ENCODE data around the gene C1orf174. TPM values are rescaled to one million over a fixed set of nuclear protein-coding genes. Genes with fewer than 3 reads are reported as not detected.

Gene C1orf174
- total and polyA plus RNA-seq, 12 donors = 7.5 to 13.4 (median 10.9) TPM

DNA sequence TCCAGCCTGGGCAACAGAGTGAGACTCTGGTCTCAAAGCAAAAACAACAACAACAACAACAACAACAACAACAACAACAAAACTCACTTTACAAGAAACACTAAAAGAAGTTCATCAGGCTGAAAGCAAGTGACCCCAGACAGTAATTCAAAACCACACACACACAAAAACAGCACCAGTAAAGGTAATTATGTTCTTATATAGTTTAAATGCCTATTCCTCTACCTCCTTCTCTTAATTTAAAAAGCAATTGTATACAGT is 1.7 kb downstream of the C1orf174 start:
- intact Hi-C loops (cut with DNase I) = loop anchor here in 1 of 10 donors (5.0 kb wide), 1 partner anchor 41 kb away; the partner anchor contains the start of genes CEP104 and DFFB
- H3K9me3 ChIP-seq = peaks cover 0 to 24% (median 13%) of the 10 kb centered on the region in 11 donors
- DNase-seq (no peak), ATAC-seq (no peak)
- H3K27ac ChIP-seq = no peak overlapping the region
- no peak overlapping the region for H3K4me3 ChIP-seq
- H3K4me1 ChIP-seq = peaks cover 0 to 20% (median 9%) of the 10 kb centered on the region in 9 donors
- H3K27me3 ChIP-seq = no peaks in the 10 kb centered on the region
- peaks cover 0 to 17% (median 0%) of the 10 kb centered on the region in 9 donors for H3K36me3 ChIP-seq
- TF ChIP-seq, protein P1, sequence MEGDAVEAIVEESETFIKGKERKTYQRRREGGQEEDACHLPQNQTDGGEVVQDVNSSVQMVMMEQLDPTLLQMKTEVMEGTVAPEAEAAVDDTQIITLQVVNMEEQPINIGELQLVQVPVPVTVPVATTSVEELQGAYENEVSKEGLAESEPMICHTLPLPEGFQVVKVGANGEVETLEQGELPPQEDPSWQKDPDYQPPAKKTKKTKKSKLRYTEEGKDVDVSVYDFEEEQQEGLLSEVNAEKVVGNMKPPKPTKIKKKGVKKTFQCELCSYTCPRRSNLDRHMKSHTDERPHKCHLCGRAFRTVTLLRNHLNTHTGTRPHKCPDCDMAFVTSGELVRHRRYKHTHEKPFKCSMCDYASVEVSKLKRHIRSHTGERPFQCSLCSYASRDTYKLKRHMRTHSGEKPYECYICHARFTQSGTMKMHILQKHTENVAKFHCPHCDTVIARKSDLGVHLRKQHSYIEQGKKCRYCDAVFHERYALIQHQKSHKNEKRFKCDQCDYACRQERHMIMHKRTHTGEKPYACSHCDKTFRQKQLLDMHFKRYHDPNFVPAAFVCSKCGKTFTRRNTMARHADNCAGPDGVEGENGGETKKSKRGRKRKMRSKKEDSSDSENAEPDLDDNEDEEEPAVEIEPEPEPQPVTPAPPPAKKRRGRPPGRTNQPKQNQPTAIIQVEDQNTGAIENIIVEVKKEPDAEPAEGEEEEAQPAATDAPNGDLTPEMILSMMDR (IDR thresholded peaks at IDR 0.05) = no peak

DNA sequence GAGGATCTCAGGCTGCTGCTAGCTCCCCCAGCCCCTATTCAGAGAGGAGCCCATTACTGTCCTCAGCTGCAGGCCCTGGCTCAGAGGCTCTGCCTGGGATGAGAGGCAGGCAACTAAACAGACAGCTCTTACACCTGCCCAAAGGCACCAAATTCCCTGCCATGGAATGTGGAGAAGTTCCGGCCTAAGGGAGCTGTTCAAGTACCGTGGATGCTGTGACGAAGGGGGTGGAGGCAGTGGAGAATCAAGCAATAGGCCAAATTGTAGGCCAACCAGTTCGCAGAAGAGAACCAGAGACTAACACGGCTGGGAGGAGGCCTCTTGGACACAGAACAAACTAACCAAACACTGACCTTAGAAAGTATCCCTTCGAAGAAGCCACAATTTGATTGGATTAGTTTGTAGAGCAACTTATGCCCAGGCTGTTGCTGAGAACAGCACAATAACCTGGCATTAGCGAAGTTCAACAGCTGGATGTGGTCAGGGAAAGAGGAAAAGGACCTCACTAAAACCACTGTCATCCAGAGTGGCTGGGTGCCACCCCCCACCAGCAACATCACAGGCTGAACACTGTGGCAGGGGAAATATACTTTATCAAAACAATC is 3.6 kb downstream of the C1orf174 start:
- DNase-seq (no peak), ATAC-seq (no peak)
- H3K9me3 ChIP-seq = peaks cover 0 to 24% (median 13%) of the 10 kb centered on the region in 11 donors
- H3K4me1 ChIP-seq = peaks cover 0 to 27% (median 16%) of the 10 kb centered on the region in 9 donors
- no peak overlapping the region for H3K27ac ChIP-seq
- no peak overlapping the region for H3K4me3 ChIP-seq
- TF ChIP-seq, protein P1 (IDR thresholded peaks at IDR 0.05) = no peak
- intact Hi-C loops (cut with DNase I) = loop anchor here in 1 of 10 donors (5.0 kb wide), 1 partner anchor 39 kb away; the partner anchor contains the start of genes CEP104 and DFFB
- no peaks in the 10 kb centered on the region for H3K27me3 ChIP-seq
- 91 to 94% methylated on average over 7 of the region's 7 CpGs for WGBS, 2 donors
- peaks cover 0 to 24% (median under 1%) of the 10 kb centered on the region in 9 donors for H3K36me3 ChIP-seq

DNA sequence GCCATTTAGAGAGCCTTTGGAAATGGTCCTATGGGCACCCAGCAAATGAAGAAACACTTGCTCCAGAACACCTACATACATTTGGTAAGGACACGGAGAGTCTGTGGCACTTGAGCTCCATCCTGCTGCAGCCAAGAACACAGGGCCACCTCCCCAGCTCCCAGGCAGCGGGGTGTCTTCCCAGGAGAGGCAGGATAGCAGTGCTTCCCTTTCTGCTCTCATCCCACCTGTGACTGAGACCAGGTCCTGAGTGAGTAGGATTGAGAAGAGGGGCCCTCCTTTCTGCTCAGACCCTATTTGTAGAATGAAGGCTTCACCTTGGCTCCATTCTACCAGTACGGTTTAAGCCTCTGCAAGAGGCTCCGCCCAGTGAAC is 4.1 kb downstream of the C1orf174 start:
- H3K4me1 ChIP-seq = peaks cover 0 to 26% (median 16%) of the 10 kb centered on the region in 9 donors
- 92 to 94% methylated on average over 4 of the region's 4 CpGs for WGBS, 2 donors
- DNase-seq (no peak), ATAC-seq (no peak)
- TF ChIP-seq, protein P1 (IDR thresholded peaks at IDR 0.05) = no peak
- H3K27ac ChIP-seq = no peak overlapping the region
- peaks cover 0 to 29% (median 6%) of the 10 kb centered on the region in 9 donors for H3K36me3 ChIP-seq
- no peaks in the 10 kb centered on the region for H3K27me3 ChIP-seq
- H3K9me3 ChIP-seq = peaks cover 0 to 24% (median 13%) of the 10 kb centered on the region in 11 donors
- intact Hi-C loops (cut with DNase I) = loop anchor here in 1 of 10 donors (5.0 kb wide), 1 partner anchor 39 kb away; the partner anchor contains the start of genes CEP104 and DFFB
- no peak overlapping the region for H3K4me3 ChIP-seq

DNA sequence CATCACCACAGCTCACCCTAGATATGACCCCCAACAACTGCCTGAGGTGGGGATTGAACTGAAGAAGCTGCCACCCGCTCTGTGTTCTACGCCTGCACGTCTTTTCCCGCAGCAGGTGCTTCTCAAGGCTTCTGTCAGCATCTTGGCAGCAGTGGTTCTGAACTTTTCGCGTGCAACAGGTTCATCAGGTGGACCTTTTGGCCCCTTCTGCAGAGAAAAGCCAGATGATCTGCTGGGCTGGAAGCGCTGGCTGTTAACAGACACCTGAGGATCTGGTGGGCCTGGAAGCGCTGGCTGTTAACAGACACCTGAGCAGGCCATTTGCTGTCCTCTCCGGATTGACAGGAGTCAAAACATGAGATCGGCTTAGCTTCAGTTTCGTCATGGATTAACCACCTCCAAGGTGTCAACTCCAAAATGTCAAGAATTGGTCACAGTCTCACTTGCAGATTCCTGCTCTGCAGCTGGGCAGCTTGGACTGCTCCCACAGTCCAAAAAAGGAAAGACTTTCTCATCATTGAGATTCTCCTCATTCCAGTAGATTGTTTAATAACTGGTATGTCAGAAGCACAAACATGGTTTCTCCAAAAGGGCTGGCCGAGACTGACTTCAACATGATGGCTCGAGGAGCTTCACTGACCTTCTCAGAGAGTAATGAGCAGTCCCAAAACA is 4.7 kb downstream of the C1orf174 start:
- Histone ChIP-seq H3K27me3 (no peaks in the 10 kb centered on the region), H3K9me3 (peaks cover 0 to 24% (median 13%) of the 10 kb centered on the region in 11 donors), H3K4me3 (no peak overlapping the region), H3K36me3 (peaks cover 0 to 35% (median 9%) of the 10 kb centered on the region in 9 donors), H3K4me1 (peaks cover 0 to 32% (median 16%) of the 10 kb centered on the region in 9 donors), H3K27ac (no peak overlapping the region)
- TF ChIP-seq, protein P1 (IDR thresholded peaks at IDR 0.05) = no peak
- intact Hi-C loops (cut with DNase I) = loop anchor here in 1 of 10 donors (5.0 kb wide), 1 partner anchor 38 kb away; the partner anchor contains the start of genes CEP104 and DFFB
- ATAC-seq = no peak
- no peak for DNase-seq
- WGBS, 2 donors = 93% methylated on average over 13 of the region's 13 CpGs

Data from heart right ventricle (tissue), 16 donors.